ENCODE data around the gene PPP2R5B.

PPP2R5B gene

DNA sequence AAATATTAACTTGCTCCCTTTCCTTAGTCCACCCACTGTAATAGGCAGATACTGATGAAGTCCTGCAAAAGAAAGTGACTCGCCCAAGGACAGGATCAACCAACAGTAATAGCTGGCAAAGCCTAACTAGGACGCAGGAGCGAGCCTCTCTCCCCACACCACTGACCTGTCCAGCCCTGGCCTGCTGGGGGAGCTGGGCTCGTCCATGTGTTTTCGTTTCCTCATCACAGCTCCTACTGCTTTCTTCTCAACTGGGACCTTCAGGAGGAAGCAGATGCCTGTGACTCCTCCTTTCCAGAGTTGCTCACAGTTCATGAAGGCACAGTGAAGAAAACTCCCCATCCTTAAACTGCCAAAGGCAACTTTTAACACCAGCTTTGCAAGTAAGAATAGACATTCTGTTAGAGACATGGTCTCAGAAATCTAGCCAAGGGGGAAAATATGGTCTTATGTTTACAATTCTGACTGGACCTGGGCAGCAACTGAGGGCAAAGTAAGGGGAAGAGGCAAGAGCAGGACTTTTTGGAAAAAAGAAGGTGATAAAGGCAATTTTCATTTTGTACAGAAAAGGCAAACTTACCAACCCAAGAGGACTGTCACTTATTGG, 22.8 kb downstream of the PPP2R5B start:
- no peak overlapping the region for H3K27ac ChIP-seq
- TF ChIP-seq, protein P1, sequence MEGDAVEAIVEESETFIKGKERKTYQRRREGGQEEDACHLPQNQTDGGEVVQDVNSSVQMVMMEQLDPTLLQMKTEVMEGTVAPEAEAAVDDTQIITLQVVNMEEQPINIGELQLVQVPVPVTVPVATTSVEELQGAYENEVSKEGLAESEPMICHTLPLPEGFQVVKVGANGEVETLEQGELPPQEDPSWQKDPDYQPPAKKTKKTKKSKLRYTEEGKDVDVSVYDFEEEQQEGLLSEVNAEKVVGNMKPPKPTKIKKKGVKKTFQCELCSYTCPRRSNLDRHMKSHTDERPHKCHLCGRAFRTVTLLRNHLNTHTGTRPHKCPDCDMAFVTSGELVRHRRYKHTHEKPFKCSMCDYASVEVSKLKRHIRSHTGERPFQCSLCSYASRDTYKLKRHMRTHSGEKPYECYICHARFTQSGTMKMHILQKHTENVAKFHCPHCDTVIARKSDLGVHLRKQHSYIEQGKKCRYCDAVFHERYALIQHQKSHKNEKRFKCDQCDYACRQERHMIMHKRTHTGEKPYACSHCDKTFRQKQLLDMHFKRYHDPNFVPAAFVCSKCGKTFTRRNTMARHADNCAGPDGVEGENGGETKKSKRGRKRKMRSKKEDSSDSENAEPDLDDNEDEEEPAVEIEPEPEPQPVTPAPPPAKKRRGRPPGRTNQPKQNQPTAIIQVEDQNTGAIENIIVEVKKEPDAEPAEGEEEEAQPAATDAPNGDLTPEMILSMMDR (conservative IDR thresholded peaks at IDR 0.05): no peak

DNA sequence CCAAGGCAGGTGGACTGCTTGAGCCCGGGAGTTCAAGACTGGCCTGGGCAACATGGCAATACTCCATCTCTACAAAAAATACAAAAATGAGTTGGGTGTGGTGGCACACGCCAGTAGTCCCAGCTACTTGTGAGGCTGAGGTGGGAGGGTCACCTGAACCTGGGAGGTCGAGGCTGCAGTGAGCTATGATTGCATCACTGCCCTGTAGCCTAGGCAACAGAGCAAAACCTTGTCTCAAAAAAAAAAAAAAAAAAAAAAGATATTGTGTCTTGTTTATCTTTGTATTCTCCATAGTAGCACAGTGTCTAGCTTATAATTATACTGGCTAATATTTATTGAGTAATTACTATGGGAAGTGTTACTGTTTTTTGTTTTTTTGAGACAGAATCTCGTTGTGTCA, 27.0 kb downstream of the PPP2R5B start:
- TF ChIP-seq, protein P1 (conservative IDR thresholded peaks at IDR 0.05): no peak
- no peak overlapping the region for H3K27ac ChIP-seq

DNA sequence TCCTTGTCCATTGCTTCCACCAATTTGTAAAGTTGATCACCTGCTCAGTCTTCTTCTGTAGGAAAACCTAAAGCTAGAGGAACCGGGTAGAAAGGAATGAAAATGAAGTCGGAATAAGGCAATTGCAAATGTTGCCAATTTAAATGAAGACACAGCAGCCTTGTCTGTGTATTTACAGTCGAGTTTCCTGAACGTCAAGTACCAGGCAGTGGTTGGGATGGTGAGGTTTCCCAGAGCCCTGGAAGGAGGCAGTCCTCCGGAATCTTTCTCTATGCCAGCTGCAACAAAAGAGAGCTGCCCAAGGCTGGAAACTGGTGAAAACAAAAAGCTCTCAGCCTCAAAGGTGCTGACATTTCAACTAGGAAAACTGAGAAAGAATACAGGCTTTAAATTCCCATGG, 29.7 kb downstream of the PPP2R5B start:
- TF ChIP-seq, protein P1 (conservative IDR thresholded peaks at IDR 0.05): no peak
- H3K27ac ChIP-seq: no peak overlapping the region

DNA sequence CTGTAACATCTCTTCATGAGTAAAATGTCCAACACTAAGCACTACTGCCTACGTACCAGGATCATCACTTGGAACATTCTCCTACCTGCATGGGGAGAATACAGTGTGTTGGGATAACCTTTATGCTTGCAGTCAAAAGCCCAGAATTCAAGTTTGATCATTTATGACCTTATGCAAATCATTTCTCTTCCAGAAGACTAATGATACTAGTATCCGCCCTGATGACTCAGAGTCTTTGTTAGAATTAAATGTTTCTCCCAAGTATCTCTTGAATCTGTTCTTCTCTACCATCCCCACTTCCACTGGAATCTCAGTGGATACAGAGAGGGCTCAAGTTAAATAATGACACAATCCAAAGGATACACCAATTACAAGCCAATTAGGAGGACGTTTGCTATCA, 35.0 kb downstream of the PPP2R5B start:
- no peak overlapping the region for H3K27ac ChIP-seq

DNA sequence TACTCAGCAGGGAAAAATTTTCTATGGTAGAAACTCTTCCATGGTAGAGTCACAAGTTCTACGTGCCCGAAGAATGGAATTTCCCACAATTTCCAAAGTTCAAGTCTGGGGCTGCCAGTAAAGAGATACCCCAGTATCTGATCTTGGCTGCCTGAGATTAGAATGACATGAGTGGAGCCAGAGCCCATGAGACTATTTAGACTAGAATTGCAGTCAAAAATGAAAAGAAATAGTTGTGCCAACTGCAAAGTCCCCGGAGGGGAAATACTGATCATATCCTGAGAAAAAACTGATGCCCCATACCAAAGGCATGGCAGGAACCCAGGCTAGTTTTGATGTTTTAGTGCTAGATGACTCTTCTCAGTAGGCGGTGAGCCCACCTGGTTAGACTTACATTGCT, 36.2 kb downstream of the PPP2R5B start:
- no peak overlapping the region for H3K27ac ChIP-seq
- TF ChIP-seq, protein P1 (conservative IDR thresholded peaks at IDR 0.05): no peak

More for the DNA sequence above, 35.0 kb downstream of the PPP2R5B start:
- TF ChIP-seq, protein P1 (conservative IDR thresholded peaks at IDR 0.05): no peak

DNA sequence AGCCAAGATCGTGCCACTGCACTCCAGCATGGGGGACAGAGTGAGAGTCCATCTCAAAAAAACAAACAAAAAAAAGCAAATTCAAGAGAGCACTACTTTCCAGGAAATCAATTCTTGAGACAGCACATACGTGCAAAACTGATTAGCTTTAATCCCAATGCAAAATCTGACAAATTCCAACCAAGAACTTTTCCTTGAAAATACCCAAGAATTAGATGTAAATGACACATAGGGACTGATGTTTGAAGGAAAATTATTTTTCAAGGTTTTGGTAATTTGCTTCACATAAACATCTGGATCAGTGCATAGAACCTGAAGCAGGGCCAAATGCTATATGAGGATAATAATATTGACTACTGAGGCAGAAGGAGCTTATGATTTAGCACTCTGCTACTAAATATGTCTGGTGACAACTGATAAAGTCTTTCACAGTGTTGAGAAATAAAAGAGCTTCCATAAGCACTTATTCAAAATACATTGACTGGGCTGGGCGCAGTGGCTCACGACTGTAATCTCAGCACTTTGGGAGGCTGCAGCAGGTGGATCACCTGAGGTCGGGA, 38.7 kb downstream of the PPP2R5B start:
- H3K27ac ChIP-seq: no peak overlapping the region
- TF ChIP-seq, protein P1 (conservative IDR thresholded peaks at IDR 0.05): no peak

DNA sequence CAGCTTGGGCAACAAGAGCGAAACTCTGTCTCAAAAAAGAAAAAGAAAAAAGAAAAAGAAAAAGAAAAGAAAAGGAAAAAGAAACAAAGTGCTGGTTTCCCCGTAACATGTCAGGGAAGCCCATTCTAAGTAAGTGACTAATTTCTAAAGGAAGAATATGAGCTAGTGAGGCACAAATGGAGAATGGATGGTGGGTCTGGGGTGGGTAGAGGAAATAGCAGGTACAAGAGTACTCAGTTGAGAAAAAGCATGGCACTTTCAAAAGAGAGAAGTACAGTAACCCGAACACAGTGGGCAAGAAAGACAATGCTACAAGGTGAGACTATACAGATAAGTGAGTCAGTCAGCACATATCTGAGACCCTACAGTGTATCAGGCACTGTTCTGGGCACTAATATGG, 42.9 kb downstream of the PPP2R5B start:
- TF ChIP-seq, protein P1 (conservative IDR thresholded peaks at IDR 0.05): no peak
- H3K27ac ChIP-seq: no peak overlapping the region
